D721Med (cell line): ENCODE results near the gene UCP3.

ENCODE experiments used
- DNase-seq: peaks from one replicate; pipeline ENCODE4 v3.0.0; 2011; ENCODE audit warnings: low spot score; ENCODE audit not compliant: insufficient read length
- FAIRE-seq: peaks from 2 replicates; lab custom pipeline; 2011; peaks lifted over from hg19 to GRCh38; lab: Jason Lieb, UNC
- CTCF ChIP-seq: IDR thresholded peaks from 2 replicates; pipeline ENCODE4 v1.5.1; 2012; ENCODE audit warnings: mild to moderate bottlenecking, control low read depth; ENCODE audit not compliant: insufficient read depth; ENCODE audit errors: missing control alignments

Gene UCP3

GRCh38 chr11:73999581-74000306 is 9.1 kb downstream of the UCP3 start:
- DNase-seq = no peak

GRCh38 chr11:73998846-73999575 is 9.9 kb downstream of the UCP3 start:
- DNase-seq (no peak), FAIRE-seq (no peak)
- TF ChIP-seq CTCF = no peak

More at GRCh38 chr11:73999581-74000306, 9.1 kb downstream of the UCP3 start:
- no peak for TF ChIP-seq CTCF
- no peak for FAIRE-seq

GRCh38 chr11:73997120-73997770 is 11.6 kb downstream of the UCP3 start:
- FAIRE-seq (no peak), DNase-seq (no peak)
- TF ChIP-seq CTCF = no peak

GRCh38 chr11:73996161-73996747 is 12.6 kb downstream of the UCP3 start:
- DNase-seq = no peak
- FAIRE-seq = no peak
- TF ChIP-seq CTCF = no peak

- FAIRE-seq (no peak), DNase-seq (no peak)
- TF ChIP-seq CTCF = no peak
These were observed 13.2 kb downstream of the UCP3 start for GRCh38 chr11:73995731-73996130.

GRCh38 chr11:73995247-73995646 is 13.6 kb downstream of the UCP3 start:
- no peak for DNase-seq
- FAIRE-seq = no peak
- no peak for TF ChIP-seq CTCF
